ENCODE results near the gene ACSL3. TPM values are rescaled to one million over a fixed set of nuclear protein-coding genes. Genes with fewer than 3 reads are reported as not detected.
A peak's percentile ranks its signal among the peaks of the same experiment; 100 is the strongest.

The ACSL3 gene
- total and polyA plus RNA-seq, 2 experiments from 2014 or later, result 108 to 148 TPM

GRCh38 chr2:222939208-222939856 is 78.5 kb downstream of the ACSL3 start:
- peak; percentile 92 for TF ChIP-seq CTCF (IDR thresholded peaks at IDR 0.05; ENCODE audit: low read depth, low read length)
- peak; percentile 71 to 80 for DNase-seq (ENCODE audit: low read depth in 1 of 2, low spot score in 1 of 2)
- Histone ChIP-seq H3K4me3 (no peak overlapping the region), H3K4me1 (ENCODE audit: low read depth) (no peaks in the 10 kb centered on the region), H3K9me3 (ENCODE audit: low read depth) (no peaks in the 10 kb centered on the region), H3K27me3 (no peaks in the 10 kb centered on the region), H3K27ac (no peak overlapping the region), H3K36me3 (peaks cover 27% of the 10 kb centered on the region)

GRCh38 chr2:222939979-222940378 is 79.1 kb downstream of the ACSL3 start:
- no peak overlapping the region for H3K4me3 ChIP-seq

GRCh38 chr2:222941510-222942032 is 80.7 kb downstream of the ACSL3 start:
- Histone ChIP-seq H3K4me1 (ENCODE audit: low read depth) (no peaks in the 10 kb centered on the region), H3K4me3 (no peak overlapping the region), H3K27ac (no peak overlapping the region), H3K9me3 (ENCODE audit: low read depth) (no peaks in the 10 kb centered on the region), H3K36me3 (peaks cover 7% of the 10 kb centered on the region), H3K27me3 (no peaks in the 10 kb centered on the region)
- DNase-seq (ENCODE audit: low read depth in 1 of 2, low spot score in 1 of 2), result no peak
- TF ChIP-seq CTCF (IDR thresholded peaks at IDR 0.05; ENCODE audit: low read depth, low read length), result no peak

More at GRCh38 chr2:222939979-222940378, 79.1 kb downstream of the ACSL3 start:
- no peak for DNase-seq (ENCODE audit: low read depth in 1 of 2, low spot score in 1 of 2)
- Histone ChIP-seq H3K27ac (no peak overlapping the region), H3K4me1 (ENCODE audit: low read depth) (no peaks in the 10 kb centered on the region), H3K27me3 (no peaks in the 10 kb centered on the region), H3K9me3 (ENCODE audit: low read depth) (no peaks in the 10 kb centered on the region), H3K36me3 (peaks cover 22% of the 10 kb centered on the region)
- no peak for TF ChIP-seq CTCF (IDR thresholded peaks at IDR 0.05; ENCODE audit: low read depth, low read length)

- Histone ChIP-seq H3K4me3 (no peak overlapping the region), H3K4me1 (ENCODE audit: low read depth) (no peaks in the 10 kb centered on the region), H3K27ac (no peak overlapping the region), H3K36me3 (peaks cover 4% of the 10 kb centered on the region), H3K27me3 (no peaks in the 10 kb centered on the region), H3K9me3 (ENCODE audit: low read depth) (no peaks in the 10 kb centered on the region)
- no peak for TF ChIP-seq CTCF (IDR thresholded peaks at IDR 0.05; ENCODE audit: low read depth, low read length)
- DNase-seq (ENCODE audit: low read depth in 1 of 2, low spot score in 1 of 2), result no peak
Measured at GRCh38 chr2:222942561-222942960, 81.7 kb downstream of the ACSL3 start.

GRCh38 chr2:222942977-222943376 is 82.1 kb downstream of the ACSL3 start:
- Histone ChIP-seq H3K27ac (no peak overlapping the region), H3K9me3 (ENCODE audit: low read depth) (no peaks in the 10 kb centered on the region), H3K4me3 (no peak overlapping the region), H3K27me3 (no peaks in the 10 kb centered on the region), H3K36me3 (peaks cover 4% of the 10 kb centered on the region), H3K4me1 (ENCODE audit: low read depth) (no peaks in the 10 kb centered on the region)
- TF ChIP-seq CTCF (IDR thresholded peaks at IDR 0.05; ENCODE audit: low read depth, low read length), result no peak
- DNase-seq (ENCODE audit: low read depth in 1 of 2, low spot score in 1 of 2), result no peak
